Measurements from ENCODE around the gene GJA1. TPM values are rescaled to one million over a fixed set of nuclear protein-coding genes. Genes with fewer than 3 reads are reported as not detected.
"Not testable (repeated sequence)": the region's sequence is repeated elsewhere in the genome, so short reads cannot be mapped to it uniquely, and the experiment has no call there.

The GJA1 gene
- polyA plus RNA-seq, 1 donor (not counting 4 experiments of a cell fraction or from before 2014, with no cell fraction given): 164 TPM

- H3K79me2 ChIP-seq (ENCODE audit: control insufficient read depth, insufficient read depth, low read length): peaks cover 34% of the 10 kb centered on the region
- H3K9ac ChIP-seq (ENCODE audit: control insufficient read depth, extremely low read depth, insufficient read depth, low read length); H3K27ac ChIP-seq (ENCODE audit: control insufficient read depth, insufficient read depth, low read length); H3K36me3 ChIP-seq (ENCODE audit: control insufficient read depth in 2 of 2, extremely low read depth in 1 of 2, insufficient read depth in 2 of 2, low read length in 2 of 2); H3K4me3 ChIP-seq (ENCODE audit: control insufficient read depth in 2 of 3, extremely low read depth in 1 of 3, insufficient read depth in 2 of 3, low read depth in 1 of 3, low read length in 3 of 3); H3K27me3 ChIP-seq (ENCODE audit: control insufficient read depth, extremely low read depth, insufficient read depth, low read length); H3K9me1 ChIP-seq (ENCODE audit: control insufficient read depth, extremely low read depth, insufficient read depth, low read length); FAIRE-seq; H3K9me3 ChIP-seq (ENCODE audit: control insufficient read depth, low read depth, low read length); dilution Hi-C loops (cut with MboI; ENCODE audit: extremely low pct_ligation_motif_present, low sequenced_read_pairs); H4K20me1 ChIP-seq (ENCODE audit: control insufficient read depth, extremely low read depth, insufficient read depth, low read length); H3K4me2 ChIP-seq (ENCODE audit: control insufficient read depth, extremely low read depth, insufficient read depth, low read depth, low read length); H2AFZ ChIP-seq (ENCODE audit: control insufficient read depth, low read length); DNase-seq (ENCODE audit: low read depth, low spot score): not testable (repeated sequence)
- H3K4me1 ChIP-seq (ENCODE audit: control insufficient read depth, extremely low read depth, insufficient read depth, low read length): peaks cover 13% of the 10 kb centered on the region
These were observed 13.1 kb downstream of the GJA1 start for GRCh38 chr6:121448528-121448927.

DNA sequence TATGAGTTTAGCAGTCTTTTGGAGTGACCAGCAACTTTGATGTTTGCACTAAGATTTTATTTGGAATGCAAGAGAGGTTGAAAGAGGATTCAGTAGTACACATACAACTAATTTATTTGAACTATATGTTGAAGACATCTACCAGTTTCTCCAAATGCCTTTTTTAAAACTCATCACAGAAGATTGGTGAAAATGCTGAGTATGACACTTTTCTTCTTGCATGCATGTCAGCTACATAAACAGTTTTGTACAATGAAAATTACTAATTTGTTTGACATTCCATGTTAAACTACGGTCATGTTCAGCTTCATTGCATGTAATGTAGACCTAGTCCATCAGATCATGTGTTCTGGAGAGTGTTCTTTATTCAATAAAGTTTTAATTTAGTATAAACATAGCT lies 13.9 kb downstream of the GJA1 start:
- peaks cover 6% of the 10 kb centered on the region for H3K4me1 ChIP-seq (ENCODE audit: control insufficient read depth, extremely low read depth, insufficient read depth, low read length)
- no peaks in the 10 kb centered on the region for H3K9me1 ChIP-seq (ENCODE audit: control insufficient read depth, extremely low read depth, insufficient read depth, low read length)
- no peak overlapping the region for H3K4me2 ChIP-seq (ENCODE audit: control insufficient read depth, extremely low read depth, insufficient read depth, low read depth, low read length)
- H3K79me2 ChIP-seq (ENCODE audit: control insufficient read depth, insufficient read depth, low read length): peaks cover 28% of the 10 kb centered on the region
- peaks cover 8 to 9% of the 10 kb centered on the region in 2 experiments for H3K36me3 ChIP-seq (ENCODE audit: control insufficient read depth in 2 of 2, extremely low read depth in 1 of 2, insufficient read depth in 2 of 2, low read length in 2 of 2)
- DNase-seq (ENCODE audit: low read depth, low spot score) (no peak), FAIRE-seq (peak; percentile 41)
- dilution Hi-C loops (cut with MboI; ENCODE audit: extremely low pct_ligation_motif_present, low sequenced_read_pairs): no loop called here
- H2AFZ ChIP-seq (ENCODE audit: control insufficient read depth, low read length): no peak overlapping the region
- H4K20me1 ChIP-seq (ENCODE audit: control insufficient read depth, extremely low read depth, insufficient read depth, low read length): no peaks in the 10 kb centered on the region
- H3K27me3 ChIP-seq (ENCODE audit: control insufficient read depth, extremely low read depth, insufficient read depth, low read length): no peaks in the 10 kb centered on the region
- no peaks in the 10 kb centered on the region for H3K9me3 ChIP-seq (ENCODE audit: control insufficient read depth, low read depth, low read length)
- H3K27ac ChIP-seq (ENCODE audit: control insufficient read depth, insufficient read depth, low read length): no peak overlapping the region
- no peak overlapping the region for H3K4me3 ChIP-seq (ENCODE audit: control insufficient read depth in 2 of 3, extremely low read depth in 1 of 3, insufficient read depth in 2 of 3, low read depth in 1 of 3, low read length in 3 of 3)
- no peak for TF ChIP-seq EZH2 (IDR thresholded peaks at IDR 0.05; ENCODE audit: low read length)
- no peak for TF ChIP-seq CTCF (optimal IDR thresholded peaks at IDR 0.05 in 1 of 3, IDR thresholded peaks at IDR 0.05 in 1 of 3, conservative IDR thresholded peaks at IDR 0.05 in 1 of 3; ENCODE audit: extremely low read depth in 1 of 3, insufficient read depth in 2 of 3, low read length in 3 of 3)
- no peak overlapping the region for H3K9ac ChIP-seq (ENCODE audit: control insufficient read depth, extremely low read depth, insufficient read depth, low read length)

GRCh38 chr6:121450242-121450641 lies 14.8 kb downstream of the GJA1 start:
- dilution Hi-C loops (cut with MboI; ENCODE audit: extremely low pct_ligation_motif_present, low sequenced_read_pairs): no loop called here

More at GRCh38 chr6:121450242-121450641, 14.8 kb downstream of the GJA1 start:
- Histone ChIP-seq H3K9ac (ENCODE audit: control insufficient read depth, extremely low read depth, insufficient read depth, low read length) (no peak overlapping the region), H2AFZ (ENCODE audit: control insufficient read depth, low read length) (no peak overlapping the region), H3K4me3 (ENCODE audit: control insufficient read depth in 2 of 3, extremely low read depth in 1 of 3, insufficient read depth in 2 of 3, low read depth in 1 of 3, low read length in 3 of 3) (no peak overlapping the region), H3K27ac (ENCODE audit: control insufficient read depth, insufficient read depth, low read length) (no peak overlapping the region), H3K4me2 (ENCODE audit: control insufficient read depth, extremely low read depth, insufficient read depth, low read depth, low read length) (no peak overlapping the region), H3K4me1 (ENCODE audit: control insufficient read depth, extremely low read depth, insufficient read depth, low read length) (peaks cover 5% of the 10 kb centered on the region), H3K9me3 (ENCODE audit: control insufficient read depth, low read depth, low read length) (no peaks in the 10 kb centered on the region), H3K9me1 (ENCODE audit: control insufficient read depth, extremely low read depth, insufficient read depth, low read length) (no peaks in the 10 kb centered on the region), H3K27me3 (ENCODE audit: control insufficient read depth, extremely low read depth, insufficient read depth, low read length) (no peaks in the 10 kb centered on the region), H3K79me2 (ENCODE audit: control insufficient read depth, insufficient read depth, low read length) (peaks cover 18% of the 10 kb centered on the region), H4K20me1 (ENCODE audit: control insufficient read depth, extremely low read depth, insufficient read depth, low read length) (no peaks in the 10 kb centered on the region), H3K36me3 (ENCODE audit: control insufficient read depth in 2 of 2, extremely low read depth in 1 of 2, insufficient read depth in 2 of 2, low read length in 2 of 2) (peaks cover 3 to 8% of the 10 kb centered on the region in 2 experiments)
- DNase-seq (ENCODE audit: low read depth, low spot score) (no peak), FAIRE-seq (no peak)
- no peak for TF ChIP-seq EZH2 (IDR thresholded peaks at IDR 0.05; ENCODE audit: low read length)
- no peak for TF ChIP-seq CTCF (optimal IDR thresholded peaks at IDR 0.05 in 1 of 3, IDR thresholded peaks at IDR 0.05 in 1 of 3, conservative IDR thresholded peaks at IDR 0.05 in 1 of 3; ENCODE audit: extremely low read depth in 1 of 3, insufficient read depth in 2 of 3, low read length in 3 of 3)

Data from keratinocyte (primary cell).